ENCODE measurements around the gene DBI. TPM values are rescaled to one million over a fixed set of nuclear protein-coding genes. Genes with fewer than 3 reads are reported as not detected.
A peak's percentile ranks its signal among the peaks of the same experiment; 100 is the strongest.

DBI gene
- total and polyA plus RNA-seq, 4 donors: 129 to 633 (median 344) TPM

DNA sequence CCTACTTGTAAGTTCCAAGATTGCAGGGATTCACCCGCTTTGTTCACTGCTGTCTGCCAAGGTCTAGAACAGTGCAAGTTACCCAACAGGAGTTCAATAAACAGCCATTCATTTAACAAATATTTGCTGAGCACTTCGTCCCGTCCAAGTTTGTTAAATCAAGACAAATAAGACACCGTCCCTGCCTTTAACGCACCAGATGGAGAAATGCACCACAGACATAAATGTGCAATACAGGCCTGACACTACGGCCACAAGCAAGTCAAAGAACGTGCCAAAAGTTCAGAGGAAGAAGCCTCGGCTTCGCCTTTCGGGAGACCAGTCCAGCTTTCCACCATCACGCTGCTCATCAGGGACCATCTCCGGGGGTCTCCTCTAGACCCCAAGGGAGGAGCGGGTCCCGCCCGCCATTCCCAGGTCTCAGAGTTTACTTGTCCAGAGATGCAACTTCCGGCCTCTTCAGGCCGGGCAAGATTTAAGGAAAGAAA, 572 bp upstream of the DBI start:
- H3K4me3 ChIP-seq: peak overlapping the region; percentile 83
- H3K27me3 ChIP-seq (ENCODE audit: control insufficient read depth in 3 of 3, insufficient read depth in 3 of 3, low read length in 2 of 3): no peaks in the 10 kb centered on the region
- DNase-seq: no peak
- peak overlapping the region; percentile 83 to 89 for H3K27ac ChIP-seq (ENCODE audit: low read depth in 1 of 2, low read length in 1 of 2)
- peaks cover 10 to 16% (median 13%) of the 10 kb centered on the region in 4 donors for H3K36me3 ChIP-seq (ENCODE audit: control insufficient read depth in 4 of 4, insufficient read depth in 4 of 4, low read length in 4 of 4)
- H3K4me1 ChIP-seq (ENCODE audit: control insufficient read depth in 5 of 5, insufficient read depth in 5 of 5, low read length in 5 of 5): peaks cover 5 to 19% (median 10%) of the 10 kb centered on the region in 5 donors
- no peaks in the 10 kb centered on the region for H3K9me3 ChIP-seq (ENCODE audit: control insufficient read depth in 4 of 4, insufficient read depth in 3 of 4, low read length in 3 of 4)
- peak overlapping the region; percentile 47 to 56 for H3K9ac ChIP-seq (ENCODE audit: insufficient read depth in 1 of 2, low read length in 2 of 2)
- WGBS, 2 donors: 2 to 5% methylated on average over 17 of the region's 17 CpGs
- ATAC-seq (ENCODE audit: insufficient read depth, low FRiP score): no peak
- TF ChIP-seq, protein P1, sequence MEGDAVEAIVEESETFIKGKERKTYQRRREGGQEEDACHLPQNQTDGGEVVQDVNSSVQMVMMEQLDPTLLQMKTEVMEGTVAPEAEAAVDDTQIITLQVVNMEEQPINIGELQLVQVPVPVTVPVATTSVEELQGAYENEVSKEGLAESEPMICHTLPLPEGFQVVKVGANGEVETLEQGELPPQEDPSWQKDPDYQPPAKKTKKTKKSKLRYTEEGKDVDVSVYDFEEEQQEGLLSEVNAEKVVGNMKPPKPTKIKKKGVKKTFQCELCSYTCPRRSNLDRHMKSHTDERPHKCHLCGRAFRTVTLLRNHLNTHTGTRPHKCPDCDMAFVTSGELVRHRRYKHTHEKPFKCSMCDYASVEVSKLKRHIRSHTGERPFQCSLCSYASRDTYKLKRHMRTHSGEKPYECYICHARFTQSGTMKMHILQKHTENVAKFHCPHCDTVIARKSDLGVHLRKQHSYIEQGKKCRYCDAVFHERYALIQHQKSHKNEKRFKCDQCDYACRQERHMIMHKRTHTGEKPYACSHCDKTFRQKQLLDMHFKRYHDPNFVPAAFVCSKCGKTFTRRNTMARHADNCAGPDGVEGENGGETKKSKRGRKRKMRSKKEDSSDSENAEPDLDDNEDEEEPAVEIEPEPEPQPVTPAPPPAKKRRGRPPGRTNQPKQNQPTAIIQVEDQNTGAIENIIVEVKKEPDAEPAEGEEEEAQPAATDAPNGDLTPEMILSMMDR (IDR thresholded peaks at IDR 0.05; ENCODE audit: control extremely low read depth, extremely low read depth): no peak

DNA sequence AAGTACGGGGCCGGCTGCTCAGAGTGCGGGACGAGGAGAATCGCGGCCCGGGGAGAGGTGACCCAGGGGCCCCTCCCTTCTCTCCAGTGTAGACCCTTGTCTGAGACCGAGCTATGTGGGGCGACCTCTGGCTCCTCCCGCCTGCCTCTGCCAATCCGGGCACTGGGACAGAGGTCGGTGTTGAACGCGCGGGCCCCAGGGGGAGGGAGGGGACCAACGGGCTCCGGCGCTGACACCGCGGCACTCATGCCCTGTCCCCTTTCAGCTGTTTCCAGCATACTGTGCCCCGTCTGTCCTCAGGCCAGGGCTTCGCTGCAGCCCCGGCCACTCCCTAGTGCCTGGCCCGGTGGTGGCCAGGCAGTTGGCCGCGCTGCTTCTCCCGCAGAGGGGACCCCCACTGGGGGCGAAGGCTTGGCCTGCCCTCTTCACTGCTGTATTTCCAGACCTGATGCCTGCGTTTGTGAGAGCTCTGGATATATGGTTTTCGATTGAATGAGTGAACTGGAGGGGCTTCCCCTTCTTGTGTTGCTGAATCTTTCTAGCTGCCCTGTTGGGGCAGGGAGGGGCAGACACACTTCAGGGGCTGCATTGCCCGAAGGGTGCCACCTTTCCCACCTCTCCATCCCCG, 809 bp downstream of the DBI start:
- H3K36me3 ChIP-seq (ENCODE audit: control insufficient read depth in 4 of 4, insufficient read depth in 4 of 4, low read length in 4 of 4): peaks cover 20 to 25% (median 21%) of the 10 kb centered on the region in 4 donors
- 7 to 9% methylated on average over 29 to 32 of the region's 32 CpGs for WGBS, 2 donors
- TF ChIP-seq, protein P1 (IDR thresholded peaks at IDR 0.05; ENCODE audit: control extremely low read depth, extremely low read depth): no peak

DNA sequence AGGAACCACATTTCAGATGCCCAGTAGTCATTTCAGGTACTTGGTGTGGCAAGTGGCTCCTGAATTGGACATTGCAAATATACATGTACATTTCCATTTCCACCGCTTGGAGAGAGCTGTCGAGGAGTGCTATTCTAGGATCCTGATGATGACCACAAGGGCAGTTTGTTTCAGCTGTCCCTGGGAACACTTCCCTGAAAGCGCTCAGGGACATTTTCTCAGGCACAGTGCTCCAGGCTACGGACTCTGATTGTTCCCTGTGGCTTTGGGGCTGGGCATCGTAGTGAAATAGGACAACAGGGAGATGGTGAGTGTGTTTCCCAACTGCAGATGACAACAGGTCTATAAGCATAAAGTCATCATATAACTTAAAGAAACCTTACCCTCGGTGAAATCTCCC, 3.1 kb downstream of the DBI start:
- 86 to 93% methylated on average over 6 of the region's 6 CpGs for WGBS, 2 donors
- Histone ChIP-seq H3K9ac (ENCODE audit: insufficient read depth in 1 of 2, low read length in 2 of 2) (no peak overlapping the region), H3K36me3 (ENCODE audit: control insufficient read depth in 4 of 4, insufficient read depth in 4 of 4, low read length in 4 of 4) (peaks cover 28 to 36% (median 32%) of the 10 kb centered on the region in 4 donors)

More for the DNA sequence above, 809 bp downstream of the DBI start:
- Histone ChIP-seq H3K9me3 (ENCODE audit: control insufficient read depth in 4 of 4, insufficient read depth in 3 of 4, low read length in 3 of 4) (peaks cover 0 to 2% (median 0%) of the 10 kb centered on the region in 4 donors), H3K27me3 (ENCODE audit: control insufficient read depth in 3 of 3, insufficient read depth in 3 of 3, low read length in 2 of 3) (no peaks in the 10 kb centered on the region), H3K27ac (ENCODE audit: low read depth in 1 of 2, low read length in 1 of 2) (peak overlapping the region; percentile 75 to 79), H3K9ac (ENCODE audit: insufficient read depth in 1 of 2, low read length in 2 of 2) (peak overlapping the region; percentile 16 to 26), H3K4me3 (peak overlapping the region; percentile 83), H3K4me1 (ENCODE audit: control insufficient read depth in 5 of 5, insufficient read depth in 5 of 5, low read length in 5 of 5) (peaks cover 5 to 19% (median 10%) of the 10 kb centered on the region in 5 donors)
- DNase-seq (peak; percentile 43 to 47 (median 46)), ATAC-seq (ENCODE audit: insufficient read depth, low FRiP score) (peak; percentile 28)

More for the DNA sequence above, 3.1 kb downstream of the DBI start:
- no peak overlapping the region for H3K27ac ChIP-seq (ENCODE audit: low read depth in 1 of 2, low read length in 1 of 2)
- ATAC-seq (ENCODE audit: insufficient read depth, low FRiP score) (no peak), DNase-seq (no peak)
- H3K4me1 ChIP-seq (ENCODE audit: control insufficient read depth in 5 of 5, insufficient read depth in 5 of 5, low read length in 5 of 5): peaks cover 5 to 19% (median 10%) of the 10 kb centered on the region in 5 donors
- TF ChIP-seq, protein P1 (IDR thresholded peaks at IDR 0.05; ENCODE audit: control extremely low read depth, extremely low read depth): no peak
- peaks cover 0 to 11% (median 0%) of the 10 kb centered on the region in 4 donors for H3K9me3 ChIP-seq (ENCODE audit: control insufficient read depth in 4 of 4, insufficient read depth in 3 of 4, low read length in 3 of 4)
- H3K27me3 ChIP-seq (ENCODE audit: control insufficient read depth in 3 of 3, insufficient read depth in 3 of 3, low read length in 2 of 3): no peaks in the 10 kb centered on the region
- no peak overlapping the region for H3K4me3 ChIP-seq
